ENCODE measurements around the gene RNGTT.

RNGTT gene

GRCh38 chr6:88614316-88614877, 349.0 kb downstream of the RNGTT start:
- TF ChIP-seq, protein P1, sequence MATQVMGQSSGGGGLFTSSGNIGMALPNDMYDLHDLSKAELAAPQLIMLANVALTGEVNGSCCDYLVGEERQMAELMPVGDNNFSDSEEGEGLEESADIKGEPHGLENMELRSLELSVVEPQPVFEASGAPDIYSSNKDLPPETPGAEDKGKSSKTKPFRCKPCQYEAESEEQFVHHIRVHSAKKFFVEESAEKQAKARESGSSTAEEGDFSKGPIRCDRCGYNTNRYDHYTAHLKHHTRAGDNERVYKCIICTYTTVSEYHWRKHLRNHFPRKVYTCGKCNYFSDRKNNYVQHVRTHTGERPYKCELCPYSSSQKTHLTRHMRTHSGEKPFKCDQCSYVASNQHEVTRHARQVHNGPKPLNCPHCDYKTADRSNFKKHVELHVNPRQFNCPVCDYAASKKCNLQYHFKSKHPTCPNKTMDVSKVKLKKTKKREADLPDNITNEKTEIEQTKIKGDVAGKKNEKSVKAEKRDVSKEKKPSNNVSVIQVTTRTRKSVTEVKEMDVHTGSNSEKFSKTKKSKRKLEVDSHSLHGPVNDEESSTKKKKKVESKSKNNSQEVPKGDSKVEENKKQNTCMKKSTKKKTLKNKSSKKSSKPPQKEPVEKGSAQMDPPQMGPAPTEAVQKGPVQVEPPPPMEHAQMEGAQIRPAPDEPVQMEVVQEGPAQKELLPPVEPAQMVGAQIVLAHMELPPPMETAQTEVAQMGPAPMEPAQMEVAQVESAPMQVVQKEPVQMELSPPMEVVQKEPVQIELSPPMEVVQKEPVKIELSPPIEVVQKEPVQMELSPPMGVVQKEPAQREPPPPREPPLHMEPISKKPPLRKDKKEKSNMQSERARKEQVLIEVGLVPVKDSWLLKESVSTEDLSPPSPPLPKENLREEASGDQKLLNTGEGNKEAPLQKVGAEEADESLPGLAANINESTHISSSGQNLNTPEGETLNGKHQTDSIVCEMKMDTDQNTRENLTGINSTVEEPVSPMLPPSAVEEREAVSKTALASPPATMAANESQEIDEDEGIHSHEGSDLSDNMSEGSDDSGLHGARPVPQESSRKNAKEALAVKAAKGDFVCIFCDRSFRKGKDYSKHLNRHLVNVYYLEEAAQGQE (IDR thresholded peaks at IDR 0.05; ENCODE audit: insufficient read depth in 1 of 2, low read depth in 2 of 2, low read length in 2 of 2): no peak
- no peak for TF ChIP-seq POLR2AphosphoS5 (IDR thresholded peaks at IDR 0.05; ENCODE audit: low read depth, low read length)
- no peak for TF ChIP-seq SIN3A (IDR thresholded peaks at IDR 0.05; ENCODE audit: borderline replicate concordance, insufficient read depth, low read length)
- TF ChIP-seq FOXP2 (optimal IDR thresholded peaks at IDR 0.05; ENCODE audit: borderline replicate concordance, extremely low read depth, extremely low read length, insufficient read depth): no peak
- no peak for TF ChIP-seq TAF1 (IDR thresholded peaks at IDR 0.05; ENCODE audit: borderline replicate concordance, insufficient read depth, low read length)

DNA sequence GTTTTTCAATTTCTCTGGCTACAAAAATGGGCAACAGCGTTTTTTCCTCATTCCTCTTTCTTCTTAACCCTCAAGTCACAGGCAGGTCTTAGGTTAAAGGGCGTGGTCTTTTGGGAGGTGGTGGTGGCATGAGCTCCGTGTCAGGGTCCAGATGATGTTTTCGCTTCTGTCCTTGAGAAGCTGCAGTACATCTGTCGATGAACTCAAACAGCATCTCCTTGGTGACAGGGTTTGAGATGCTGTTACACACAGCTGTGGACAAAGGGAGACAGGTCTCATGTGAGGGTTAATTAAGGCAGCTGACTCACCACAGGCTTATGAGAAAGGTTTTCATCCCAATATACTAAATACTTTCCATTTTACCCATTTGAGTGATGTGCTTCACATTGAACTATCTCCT, 350.8 kb downstream of the RNGTT start:
- TF ChIP-seq FOXP2 (optimal IDR thresholded peaks at IDR 0.05; ENCODE audit: borderline replicate concordance, extremely low read depth, extremely low read length, insufficient read depth): no peak
- no peak for TF ChIP-seq SIN3A (IDR thresholded peaks at IDR 0.05; ENCODE audit: borderline replicate concordance, insufficient read depth, low read length)
- TF ChIP-seq, protein P1 (IDR thresholded peaks at IDR 0.05; ENCODE audit: insufficient read depth in 1 of 2, low read depth in 2 of 2, low read length in 2 of 2): no peak
- TF ChIP-seq TAF1 (IDR thresholded peaks at IDR 0.05; ENCODE audit: borderline replicate concordance, insufficient read depth, low read length): no peak
- no peak for TF ChIP-seq POLR2AphosphoS5 (IDR thresholded peaks at IDR 0.05; ENCODE audit: low read depth, low read length)

DNA sequence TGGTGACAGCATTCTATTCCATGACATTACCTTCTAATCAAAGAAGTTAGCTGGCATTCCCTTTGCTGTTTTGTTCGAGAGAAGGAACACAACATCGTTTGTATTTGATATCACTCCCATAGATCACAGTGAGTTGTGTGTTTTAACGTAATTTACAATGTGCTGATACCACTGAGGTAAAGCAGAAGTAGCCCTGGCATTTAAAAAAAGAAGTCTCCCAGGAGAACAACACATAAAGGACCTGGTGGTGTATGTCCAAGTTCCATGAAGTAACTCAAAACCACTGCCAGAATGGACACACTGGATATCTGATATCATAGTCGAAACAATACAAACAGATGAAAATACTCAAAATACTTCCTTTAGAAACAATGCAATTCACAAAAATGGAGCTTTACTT, 351.7 kb downstream of the RNGTT start:
- TF ChIP-seq SIN3A (IDR thresholded peaks at IDR 0.05; ENCODE audit: borderline replicate concordance, insufficient read depth, low read length) (no peak), TAF1 (IDR thresholded peaks at IDR 0.05; ENCODE audit: borderline replicate concordance, insufficient read depth, low read length) (no peak), FOXP2 (optimal IDR thresholded peaks at IDR 0.05; ENCODE audit: borderline replicate concordance, extremely low read depth, extremely low read length, insufficient read depth) (no peak), POLR2AphosphoS5 (IDR thresholded peaks at IDR 0.05; ENCODE audit: low read depth, low read length) (no peak)
- TF ChIP-seq, protein P1 (IDR thresholded peaks at IDR 0.05; ENCODE audit: insufficient read depth in 1 of 2, low read depth in 2 of 2, low read length in 2 of 2): no peak

- TF ChIP-seq, protein P1 (IDR thresholded peaks at IDR 0.05; ENCODE audit: insufficient read depth in 1 of 2, low read depth in 2 of 2, low read length in 2 of 2): no peak
- TF ChIP-seq SIN3A (IDR thresholded peaks at IDR 0.05; ENCODE audit: borderline replicate concordance, insufficient read depth, low read length) (no peak), TAF1 (IDR thresholded peaks at IDR 0.05; ENCODE audit: borderline replicate concordance, insufficient read depth, low read length) (no peak), FOXP2 (optimal IDR thresholded peaks at IDR 0.05; ENCODE audit: borderline replicate concordance, extremely low read depth, extremely low read length, insufficient read depth) (no peak), POLR2AphosphoS5 (IDR thresholded peaks at IDR 0.05; ENCODE audit: low read depth, low read length) (no peak)
Measured at GRCh38 chr6:88609983-88610382, 353.4 kb downstream of the RNGTT start.
